Activated CD4-positive, alpha-beta T cell treated with anti-CD3 and anti-CD28 coated beads, Interleukin-2, Interleukin-6, amounts not matched to agents 100 ng/mL and 50 ng/mL, durations not matched to agents 16 hours and 8 hours (primary cell): ENCODE results near the gene ADCY9.
"Not testable (repeated sequence)": the region's sequence is repeated elsewhere in the genome, so short reads cannot be mapped to it uniquely, and the experiment has no call there.

ENCODE experiments used
- DNase-seq: peaks from one replicate; pipeline ENCODE4 v3.0.0-alpha.2; 2020

The ADCY9 gene

GRCh38 chr16:4116325-4117249 lies at the start of gene ADCY9:
TSS of gene ADCY9 (minus strand) at chr16:4116442. CDS start at chr16:4115442, 1,000 bp downstream.
- peak; percentile 83 for DNase-seq

DNA sequence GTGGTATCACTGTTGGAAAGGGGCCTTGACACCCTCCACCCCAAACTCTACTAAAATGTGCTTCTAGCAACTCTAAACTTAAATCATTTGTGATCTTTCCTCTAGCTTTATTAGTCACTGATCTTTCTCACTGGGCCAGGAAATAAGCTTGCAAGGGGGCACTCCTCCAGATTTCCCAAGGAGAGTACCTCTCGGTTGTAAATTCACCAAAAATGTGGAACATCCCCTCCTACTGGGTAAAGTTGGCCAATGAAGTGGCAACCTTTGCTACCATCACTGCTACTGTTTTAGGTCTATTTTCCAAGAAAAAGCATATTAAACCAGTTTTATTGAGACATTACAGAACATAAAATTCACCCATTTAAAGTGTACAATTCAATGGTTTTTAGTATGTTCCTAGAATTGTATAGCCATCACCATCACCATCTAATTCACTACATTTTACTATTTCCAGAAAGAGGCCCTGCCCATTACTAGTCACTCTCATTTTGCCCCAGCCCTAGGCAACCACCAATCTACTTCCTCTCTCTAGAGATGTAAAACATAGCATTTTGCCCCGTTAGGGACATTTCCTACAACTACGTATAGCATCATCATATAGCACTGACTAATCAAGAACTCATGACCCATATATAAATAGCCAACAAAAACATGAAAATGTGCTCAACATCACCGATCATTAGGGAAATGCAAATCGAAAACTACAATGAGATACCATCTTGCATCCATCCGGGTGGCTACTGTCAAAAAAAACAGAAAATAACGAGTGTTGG lies 44.6 kb upstream of the ADCY9 start:
- no peak for DNase-seq

DNA sequence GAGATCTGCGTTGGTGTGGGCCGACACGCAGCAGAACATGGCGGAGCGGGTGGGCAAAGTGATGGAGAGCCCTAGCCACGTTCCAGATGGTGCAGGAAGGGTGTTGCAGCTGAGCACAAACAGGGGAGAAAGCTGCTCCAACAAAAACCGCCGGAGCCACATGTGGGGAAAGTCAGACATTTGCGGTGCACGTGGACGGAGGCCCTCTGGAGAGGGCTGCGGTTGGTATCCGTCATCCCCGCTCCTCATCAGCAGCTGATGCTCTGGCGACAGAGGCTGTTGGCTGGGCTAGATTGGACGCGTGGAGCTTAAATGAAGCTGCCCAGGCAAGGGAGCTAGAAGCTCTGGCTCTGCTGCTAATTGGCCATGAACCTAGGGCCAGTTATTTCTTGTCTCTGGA lies 43.5 kb upstream of the ADCY9 start:
- no peak for DNase-seq

- no peak for DNase-seq
Measured at GRCh38 chr16:4158143-4159093, 42.2 kb upstream of the ADCY9 start.

DNA sequence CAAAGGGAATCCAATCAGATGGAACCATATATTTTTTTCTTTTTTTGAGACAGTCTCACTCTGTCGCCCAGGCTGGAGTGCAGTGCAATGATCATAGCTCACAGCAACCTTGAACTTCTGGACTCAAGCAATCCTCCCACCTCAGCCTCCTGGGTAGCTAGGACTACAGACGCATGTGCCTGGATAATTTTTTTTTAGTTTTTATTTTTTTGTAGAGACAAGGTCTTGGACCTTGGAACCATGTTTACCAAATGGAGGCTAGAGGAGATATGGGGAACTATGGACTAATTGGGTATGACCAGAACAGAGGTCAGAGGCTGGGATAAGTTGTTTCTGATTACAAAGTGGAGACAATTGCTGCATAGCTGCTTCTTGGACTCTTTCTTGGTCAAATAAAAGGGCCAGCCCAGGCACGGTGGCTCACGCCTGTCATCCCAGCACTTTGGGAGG lies 41.2 kb upstream of the ADCY9 start:
- no peak for DNase-seq

- not testable (repeated sequence) for DNase-seq
Measured at GRCh38 chr16:4156503-4156902, 40.3 kb upstream of the ADCY9 start.

GRCh38 chr16:4153364-4153763 lies 37.1 kb upstream of the ADCY9 start:
- not testable (repeated sequence) for DNase-seq

DNA sequence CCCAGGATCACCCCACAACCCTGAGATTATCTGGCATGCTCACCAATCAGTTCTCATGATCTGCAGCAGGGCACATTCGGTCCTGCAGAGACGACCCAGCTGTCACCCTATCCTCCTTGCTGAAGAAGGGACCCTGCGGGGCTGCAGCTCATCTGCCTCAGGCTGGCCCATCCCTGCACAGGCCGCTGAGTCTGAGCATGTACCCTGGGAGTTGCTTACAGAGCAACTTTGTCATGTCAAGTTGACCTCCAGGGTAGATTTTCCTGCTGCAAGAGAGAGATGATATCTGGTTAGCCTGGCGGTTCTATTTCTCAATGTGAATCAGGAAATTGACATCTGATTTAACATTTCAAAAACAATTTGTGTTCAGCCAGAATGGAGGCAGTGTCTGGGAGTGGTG lies 36.0 kb upstream of the ADCY9 start:
- DNase-seq = no peak

GRCh38 chr16:4147236-4147635 lies 31.0 kb upstream of the ADCY9 start:
- DNase-seq = no peak

DNA sequence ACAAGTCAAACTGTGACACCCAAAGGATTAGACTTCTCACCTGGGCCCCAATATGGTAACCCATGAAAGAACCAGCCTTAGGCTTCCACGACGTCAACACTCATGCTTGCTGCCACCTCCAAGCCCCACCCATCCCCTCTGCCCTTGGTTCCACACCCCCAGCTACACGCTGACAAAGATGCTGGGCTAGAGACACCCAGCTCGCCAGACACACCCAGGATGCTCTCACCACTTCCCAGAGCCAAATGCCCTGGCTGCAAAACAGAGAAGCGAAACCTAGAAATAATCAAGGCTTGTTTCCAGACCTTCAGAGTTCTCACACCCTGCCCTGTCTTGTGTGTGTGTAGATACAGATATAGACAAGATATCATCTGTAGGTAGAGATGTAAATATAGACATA lies 26.0 kb upstream of the ADCY9 start:
- DNase-seq = peak; percentile 11

- no peak for DNase-seq
Measured at GRCh38 chr16:4141604-4142003, 25.4 kb upstream of the ADCY9 start.

DNA sequence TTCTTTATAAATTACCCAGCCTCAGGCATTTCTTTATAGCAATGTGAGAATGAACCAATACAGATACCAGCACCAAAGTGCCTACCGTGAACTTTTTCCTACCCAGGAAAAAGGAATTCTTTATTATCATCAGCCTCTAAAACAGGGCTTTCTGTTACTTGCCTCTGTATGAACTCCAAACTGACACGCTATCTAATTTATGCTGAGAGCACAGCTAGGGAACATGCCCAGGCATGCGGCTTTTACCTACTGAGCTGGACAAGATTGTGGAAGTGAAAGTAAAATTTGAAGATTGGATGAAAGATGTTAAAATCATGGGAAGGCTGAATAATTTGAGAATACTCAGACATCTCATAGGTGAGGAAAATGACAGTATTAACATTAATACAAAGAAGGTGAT lies 24.4 kb upstream of the ADCY9 start:
- DNase-seq = no peak

DNA sequence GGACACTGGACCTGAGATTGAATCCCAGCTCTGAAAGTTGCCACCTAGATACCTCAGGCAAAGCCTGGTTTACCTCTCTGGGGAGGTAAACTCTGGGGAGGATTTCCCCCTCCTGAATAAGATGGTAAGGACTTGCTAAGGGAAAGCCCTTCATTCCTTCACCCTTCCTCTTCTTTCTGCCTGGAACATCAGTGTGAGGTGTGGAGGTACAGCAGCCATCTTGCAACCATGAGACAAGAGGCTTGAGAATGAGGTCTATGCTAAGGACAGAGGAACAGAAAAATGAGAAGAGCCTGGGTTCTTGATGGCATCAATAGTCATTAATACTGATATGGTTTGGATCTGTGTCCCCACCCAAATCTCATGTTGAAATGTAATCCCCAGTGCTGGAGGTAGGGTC lies 23.7 kb upstream of the ADCY9 start:
- DNase-seq = no peak

GRCh38 chr16:4138713-4139112 lies 22.5 kb upstream of the ADCY9 start:
- DNase-seq = no peak

DNA sequence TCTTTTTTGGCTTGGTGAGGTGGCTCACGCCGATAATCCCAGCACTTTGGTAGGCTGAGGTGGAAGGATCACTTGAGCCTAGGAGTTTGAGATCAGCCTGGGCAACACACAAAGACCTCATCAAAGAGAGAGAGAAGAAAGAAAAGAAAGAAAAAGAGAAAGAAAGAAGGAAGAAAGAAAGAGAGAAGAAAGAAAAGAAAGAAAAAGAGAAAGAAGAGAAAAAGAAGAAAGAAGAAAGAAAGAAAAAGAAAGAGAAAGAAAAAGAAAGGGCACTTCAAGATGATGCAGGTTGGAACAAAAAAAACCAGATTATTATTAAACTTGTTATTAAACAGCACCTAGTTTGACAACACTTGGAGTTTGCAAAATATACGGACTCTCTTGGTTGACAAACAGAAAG lies 21.2 kb upstream of the ADCY9 start:
- DNase-seq = no peak

- no peak for DNase-seq
Measured at GRCh38 chr16:4136229-4136813, 20.1 kb upstream of the ADCY9 start.

DNA sequence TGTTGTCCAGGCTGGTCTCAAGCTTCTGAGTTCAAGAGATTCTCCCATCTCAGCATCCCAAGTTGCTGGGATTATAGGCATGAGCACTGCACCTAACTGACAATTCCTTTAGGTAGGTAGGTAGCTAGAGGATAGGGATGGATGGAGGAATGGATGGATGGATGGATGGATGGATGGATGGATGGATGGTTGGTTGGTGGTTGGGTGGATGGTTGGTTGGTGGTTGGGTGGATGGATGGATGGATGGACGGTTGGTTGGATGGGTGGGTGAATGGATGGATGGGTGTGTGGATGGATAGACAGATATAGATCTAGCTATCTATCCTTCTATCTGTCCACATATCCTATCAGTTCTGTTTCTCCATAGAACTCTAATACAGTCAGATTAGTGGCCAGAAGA lies 19.3 kb upstream of the ADCY9 start:
- DNase-seq = no peak

GRCh38 chr16:4133897-4134372 lies 17.7 kb upstream of the ADCY9 start:
- DNase-seq = no peak

GRCh38 chr16:4131621-4132020 lies 15.4 kb upstream of the ADCY9 start:
- DNase-seq = no peak

DNA sequence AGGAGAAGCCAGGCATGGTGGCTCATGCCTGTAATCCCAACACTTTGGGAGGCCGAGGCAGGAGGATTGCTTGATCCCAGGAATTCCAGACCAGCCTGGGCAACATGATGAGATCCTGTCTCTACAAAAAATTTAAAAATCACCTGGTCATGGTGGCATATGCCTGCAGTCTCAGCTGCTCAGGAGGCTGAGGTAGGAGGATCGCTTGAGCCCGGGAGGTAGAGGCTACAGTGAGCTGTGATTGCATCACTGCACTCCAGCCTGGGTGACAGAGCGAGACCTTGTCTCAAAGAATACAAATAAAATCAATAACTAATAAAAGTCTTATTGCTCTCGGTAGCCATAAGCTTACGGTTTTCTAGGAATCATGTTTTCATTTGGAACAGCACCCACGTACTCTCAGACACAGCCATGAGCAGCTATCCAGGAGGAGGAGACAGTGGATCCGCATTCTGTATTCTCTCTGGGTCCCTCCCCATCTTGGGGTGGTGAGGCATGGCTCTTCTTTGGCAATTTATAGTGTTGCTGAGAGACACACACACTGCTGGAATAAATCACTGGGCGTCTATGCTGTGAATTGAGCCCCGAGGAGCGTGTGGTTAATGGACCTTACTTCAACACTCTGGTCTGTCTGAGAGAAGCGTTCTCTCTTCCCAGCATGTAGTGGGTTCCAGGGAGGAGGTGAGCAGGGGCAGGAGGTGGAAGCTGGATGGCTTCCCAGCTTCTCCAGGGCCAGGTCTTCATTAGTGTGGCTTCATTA lies 8.5 kb upstream of the ADCY9 start:
- no peak for DNase-seq

DNA sequence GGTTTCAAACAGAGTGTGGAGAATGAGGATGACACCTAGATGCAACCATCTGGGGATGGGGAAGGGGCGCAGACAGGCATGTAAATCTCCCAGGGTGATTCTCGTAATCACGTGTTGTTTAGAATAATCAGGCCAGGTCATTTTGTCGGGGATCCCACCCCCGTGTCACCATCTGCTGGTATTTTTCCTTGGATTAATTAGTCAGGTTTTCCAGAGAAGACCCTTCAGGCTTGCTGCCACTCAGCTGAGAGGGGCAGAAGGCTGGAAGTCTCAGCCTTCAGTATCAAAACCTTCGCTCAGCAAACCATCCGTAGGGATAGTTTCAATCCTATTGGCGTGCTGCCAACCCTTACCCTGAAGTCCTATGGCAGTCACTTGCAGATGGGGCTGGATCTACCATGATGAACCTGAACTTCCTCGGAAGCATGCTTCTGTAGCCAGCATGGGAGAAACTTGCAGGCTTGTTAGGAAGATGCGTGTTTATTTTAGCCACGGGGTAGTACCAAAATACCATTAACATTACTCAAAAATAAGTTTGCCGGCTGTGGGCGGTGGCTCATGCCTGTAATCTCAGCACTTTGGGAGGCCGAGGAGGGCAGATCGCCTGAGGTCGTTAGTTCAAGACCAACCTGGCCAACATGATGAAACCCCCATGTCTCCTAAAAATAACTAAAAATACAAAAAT lies 7.5 kb upstream of the ADCY9 start:
- DNase-seq = no peak
